Islet of Langerhans (tissue), 1 donor: Measurements from ENCODE around the gene MYRFL.
"Not testable (repeated sequence)": the region's sequence is repeated elsewhere in the genome, so short reads cannot be mapped to it uniquely, and the experiment has no call there.

ENCODE experiments used
- FAIRE-seq: peaks from one replicate; lab custom pipeline; 2011; peaks lifted over from hg19 to GRCh38; lab: Jason Lieb, UNC

Gene MYRFL

GRCh38 chr12:69993433-69993832 is 168.4 kb downstream of the MYRFL start:
- FAIRE-seq: no peak

DNA sequence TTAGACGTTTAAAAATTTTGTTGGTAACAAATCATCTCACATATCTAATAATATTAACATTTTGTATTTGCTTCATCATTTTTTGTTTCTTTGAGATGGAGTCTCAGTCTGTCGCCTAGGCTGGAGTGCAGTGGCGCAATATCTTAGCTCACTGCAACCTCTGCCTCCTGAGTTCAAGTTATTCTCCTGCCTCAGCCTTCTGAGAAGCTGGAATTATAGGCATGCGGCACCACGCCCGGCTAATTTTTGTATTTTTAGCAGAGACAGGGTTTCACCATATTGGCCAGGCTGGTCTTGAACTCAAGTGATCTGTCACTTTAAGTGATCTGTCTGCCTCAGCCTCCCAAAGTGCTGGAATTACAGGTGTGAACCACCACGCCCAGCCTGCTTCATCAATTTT is 169.1 kb downstream of the MYRFL start:
- not testable (repeated sequence) for FAIRE-seq

GRCh38 chr12:69994724-69995173 is 169.7 kb downstream of the MYRFL start:
- FAIRE-seq: no peak

DNA sequence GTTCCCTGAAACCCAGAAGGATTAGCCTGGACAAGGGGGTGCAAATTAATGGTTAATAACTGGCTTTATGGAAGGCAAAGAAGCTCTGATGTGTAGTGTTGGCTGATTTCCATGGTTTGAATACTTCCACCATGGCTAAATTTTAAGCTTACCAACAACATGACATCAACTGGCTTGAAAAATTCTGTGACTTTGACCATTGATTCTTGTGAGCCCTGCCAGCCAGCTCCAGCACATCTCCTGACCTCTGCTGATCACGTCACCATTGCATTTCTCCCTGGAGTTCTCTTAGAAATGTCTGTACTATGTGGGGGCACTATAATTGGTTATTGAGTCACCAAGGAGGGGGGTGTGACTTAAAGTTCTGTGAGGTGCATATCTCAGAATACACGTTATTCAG is 171.2 kb downstream of the MYRFL start:
- no peak for FAIRE-seq

- no peak for FAIRE-seq
Observed at GRCh38 chr12:69996722-69997121, 171.7 kb downstream of the MYRFL start.

GRCh38 chr12:69998011-69998410 is 173.0 kb downstream of the MYRFL start:
- no peak for FAIRE-seq

DNA sequence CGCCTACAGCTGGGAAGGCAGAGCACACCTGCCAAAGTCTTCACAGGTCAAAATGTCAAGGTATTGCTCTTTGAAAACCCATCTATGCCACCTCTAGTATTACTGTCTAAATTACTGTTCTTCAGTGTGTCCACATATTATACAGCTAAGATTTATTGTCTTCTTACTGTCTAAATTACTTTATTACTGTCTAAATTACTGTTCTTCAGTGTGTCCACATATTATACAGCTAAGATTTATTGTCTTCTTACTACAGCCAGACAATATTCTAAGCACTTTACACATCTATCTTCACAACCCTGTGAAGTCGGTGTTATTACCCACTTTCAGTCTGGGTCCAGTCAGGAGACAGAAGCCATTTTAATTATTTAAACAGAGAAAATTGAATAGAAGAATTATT is 173.9 kb downstream of the MYRFL start:
- no peak for FAIRE-seq

DNA sequence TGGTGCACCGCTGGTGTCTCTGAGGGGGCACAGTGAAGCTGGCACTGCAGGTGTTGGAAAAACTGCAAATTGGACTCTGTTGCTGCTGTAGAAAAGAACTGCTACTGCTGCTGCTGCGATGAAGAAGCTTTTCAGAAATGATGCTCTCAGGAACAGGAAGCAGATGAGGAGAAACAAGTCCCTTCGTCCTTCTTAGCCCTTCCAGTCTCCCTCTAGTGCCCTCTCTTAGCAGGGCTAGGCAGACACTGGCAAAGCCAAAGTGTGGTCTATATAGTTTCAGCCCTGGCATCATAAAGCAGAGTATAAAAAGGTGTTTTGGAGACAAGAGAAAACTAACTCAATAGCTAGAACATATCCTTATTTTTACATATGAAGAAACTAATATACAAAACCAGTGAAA is 174.5 kb downstream of the MYRFL start:
- FAIRE-seq: no peak

GRCh38 chr12:70002097-70002911 is 177.3 kb downstream of the MYRFL start:
- FAIRE-seq: no peak

DNA sequence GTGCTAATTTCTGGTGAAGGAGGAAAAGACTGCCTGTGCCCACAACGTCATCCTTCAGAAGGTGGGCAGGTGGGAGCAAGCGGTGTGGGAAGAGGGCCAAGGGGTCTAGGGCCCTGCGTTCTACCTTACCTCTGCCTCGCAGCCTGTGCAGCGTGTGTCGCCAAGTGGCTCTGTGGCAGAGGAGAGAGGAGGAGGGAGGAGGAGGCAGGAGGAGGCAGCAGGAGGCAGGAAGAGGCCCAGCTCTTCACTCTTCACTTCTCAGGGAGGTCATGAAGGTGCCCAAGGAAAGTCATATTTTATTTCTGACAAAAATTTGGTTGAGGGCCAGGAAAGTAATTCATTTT is 177.9 kb downstream of the MYRFL start:
- FAIRE-seq: no peak

DNA sequence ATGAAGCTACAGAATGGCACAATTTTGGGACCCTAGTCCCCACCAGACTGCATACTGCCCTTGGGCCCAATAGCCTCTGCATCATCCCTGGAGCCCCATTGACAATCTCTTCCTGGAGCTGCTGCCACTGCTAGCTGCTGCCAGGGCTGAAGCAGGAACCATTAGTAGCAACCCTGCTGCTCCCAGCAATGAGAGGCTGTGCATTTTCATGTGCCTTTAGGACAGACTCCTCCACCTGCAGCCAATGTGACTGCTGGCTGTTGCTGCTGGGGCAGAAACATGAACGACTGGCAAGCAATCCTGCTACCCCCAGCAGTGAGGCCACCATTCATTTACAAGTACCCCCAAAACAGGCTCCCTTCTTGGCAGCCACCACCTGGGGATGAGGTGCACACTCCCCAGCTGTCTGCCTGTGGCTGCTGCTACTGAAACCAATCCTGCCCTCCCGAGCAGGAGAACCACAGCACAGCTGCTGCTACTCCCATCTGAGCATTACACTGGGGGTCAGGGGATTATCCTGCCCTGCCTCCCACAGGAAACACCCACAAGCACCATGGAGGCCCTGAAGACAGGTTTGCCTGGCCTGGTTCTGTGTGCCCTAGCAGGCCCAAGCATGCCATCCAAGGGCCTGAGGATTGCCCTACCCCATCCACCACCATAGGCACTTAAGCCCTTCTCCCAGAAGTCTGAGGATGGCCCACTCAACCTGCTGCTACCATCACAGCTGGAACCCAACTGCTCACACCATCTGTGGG is 181.0 kb downstream of the MYRFL start:
- FAIRE-seq: no peak

DNA sequence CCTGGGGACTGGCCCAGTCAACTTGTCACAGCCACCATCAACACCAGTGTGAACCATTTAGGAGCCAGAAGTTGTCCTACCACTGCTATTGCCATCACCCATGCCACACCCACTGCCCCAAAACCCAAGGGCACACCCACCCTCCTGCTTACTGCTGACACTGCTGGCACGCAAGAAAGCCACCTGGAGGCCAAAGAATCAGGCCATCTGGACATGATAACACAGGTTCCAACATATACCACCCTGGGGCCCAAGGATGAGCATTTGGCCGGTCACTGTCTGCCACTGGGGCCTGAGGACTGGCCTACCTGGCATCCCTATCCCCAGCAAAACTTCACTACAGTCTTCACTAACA is 181.6 kb downstream of the MYRFL start:
- FAIRE-seq: no peak

GRCh38 chr12:70007687-70008086 is 182.7 kb downstream of the MYRFL start:
- no peak for FAIRE-seq
